GM21723 (cell line): ENCODE data around the gene PPP2R3A.
"Not testable (repeated sequence)": the region's sequence is repeated elsewhere in the genome, so short reads cannot be mapped to it uniquely, and the experiment has no call there.

Source experiments
- ATAC-seq: cut with Tn5 transposase; IDR thresholded peaks from one replicate; pipeline ENCODE4 v1.9.1; 2021; ENCODE audit warnings: mild to moderate bottlenecking, moderate library complexity; ENCODE audit not compliant: unreplicated experiment

The PPP2R3A gene

GRCh38 chr3:136078421-136079364, 113.2 kb downstream of the PPP2R3A start:
- no peak for ATAC-seq

- ATAC-seq, result not testable (repeated sequence)
Observed at GRCh38 chr3:136083641-136084382, 118.3 kb downstream of the PPP2R3A start.

- not testable (repeated sequence) for ATAC-seq
Observed at GRCh38 chr3:136085067-136085466, 119.5 kb downstream of the PPP2R3A start.

GRCh38 chr3:136093771-136094170, 128.2 kb downstream of the PPP2R3A start:
- no peak for ATAC-seq

- no peak for ATAC-seq
Observed at GRCh38 chr3:136105044-136105443, 139.5 kb downstream of the PPP2R3A start.

GRCh38 chr3:136106101-136106500, 140.6 kb downstream of the PPP2R3A start:
- no peak for ATAC-seq

GRCh38 chr3:136109499-136109898, 144.0 kb downstream of the PPP2R3A start:
- ATAC-seq, result peak; percentile 96

GRCh38 chr3:136110481-136110880, 145.0 kb downstream of the PPP2R3A start:
- ATAC-seq, result no peak

- ATAC-seq, result no peak
Observed at GRCh38 chr3:136114421-136114820, 148.9 kb downstream of the PPP2R3A start.

- not testable (repeated sequence) for ATAC-seq
Observed at GRCh38 chr3:136119332-136119731, 153.8 kb downstream of the PPP2R3A start.

GRCh38 chr3:136119783-136120182, 154.3 kb downstream of the PPP2R3A start:
- not testable (repeated sequence) for ATAC-seq

GRCh38 chr3:136120373-136121348, 155.1 kb downstream of the PPP2R3A start:
- ATAC-seq, result peak; percentile 92

GRCh38 chr3:136122006-136122405, 156.5 kb downstream of the PPP2R3A start:
- ATAC-seq, result peak; percentile 34

- not testable (repeated sequence) for ATAC-seq
Observed at GRCh38 chr3:136131647-136132046, 166.1 kb downstream of the PPP2R3A start.

GRCh38 chr3:136134091-136134490, 168.6 kb downstream of the PPP2R3A start:
- no peak for ATAC-seq

- no peak for ATAC-seq
Observed at GRCh38 chr3:136135039-136135802, 169.7 kb downstream of the PPP2R3A start.

- no peak for ATAC-seq
Observed at GRCh38 chr3:136136454-136136853, 170.9 kb downstream of the PPP2R3A start.

GRCh38 chr3:136141291-136141785, 175.8 kb downstream of the PPP2R3A start:
- no peak for ATAC-seq

GRCh38 chr3:136141891-136142290, 176.4 kb downstream of the PPP2R3A start:
- no peak for ATAC-seq

- ATAC-seq, result no peak
Observed at GRCh38 chr3:136142592-136142991, 177.1 kb downstream of the PPP2R3A start.
